GM19193 (cell line): ENCODE data around the gene CAMK2G.

Source experiments
- POLR2A ChIP-seq: IDR thresholded peaks from 4 replicates; pipeline ENCODE4 v1.6.1; 2011; ENCODE audit not compliant: insufficient read depth, insufficient read length; ENCODE audit errors: extremely low read depth

CAMK2G gene

DNA sequence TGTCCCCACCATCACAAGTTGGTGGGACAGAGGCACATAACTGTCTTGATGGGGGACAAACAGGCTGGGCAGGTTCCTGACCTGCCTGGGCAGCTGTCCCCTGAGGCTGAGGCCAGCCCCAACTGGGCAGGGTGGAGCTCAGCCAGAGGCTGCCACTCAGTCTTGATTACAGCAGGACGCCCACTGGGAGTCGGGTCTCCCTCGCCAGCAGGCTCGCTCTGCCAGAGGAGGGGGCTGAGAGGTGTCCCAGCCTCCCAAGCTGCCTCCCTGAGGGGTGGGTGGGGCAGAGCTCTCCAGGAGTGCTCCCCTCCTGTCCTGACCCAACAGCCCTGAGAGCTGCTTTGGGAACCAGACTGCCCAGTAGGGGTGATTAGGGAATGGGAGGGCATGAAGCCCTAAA is 1.8 kb upstream of the CAMK2G start:
- no peak for TF ChIP-seq POLR2A

DNA sequence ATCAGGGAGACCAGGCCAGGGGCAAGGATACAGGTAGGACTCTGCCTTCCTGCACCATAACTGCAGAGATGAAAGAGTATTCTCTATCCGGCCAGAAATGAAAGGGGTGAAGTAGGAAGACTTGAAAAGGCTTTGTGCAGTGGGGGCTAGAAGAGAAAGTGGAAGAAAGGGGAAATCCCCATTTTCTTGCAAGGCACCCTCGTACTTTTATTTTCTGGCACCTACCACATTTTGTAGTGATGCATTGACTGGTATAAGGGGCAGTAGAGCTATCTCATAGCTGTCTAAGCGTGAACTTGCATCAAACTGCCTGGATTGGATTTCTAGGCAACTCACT is 752 bp upstream of the CAMK2G start:
- no peak for TF ChIP-seq POLR2A

DNA sequence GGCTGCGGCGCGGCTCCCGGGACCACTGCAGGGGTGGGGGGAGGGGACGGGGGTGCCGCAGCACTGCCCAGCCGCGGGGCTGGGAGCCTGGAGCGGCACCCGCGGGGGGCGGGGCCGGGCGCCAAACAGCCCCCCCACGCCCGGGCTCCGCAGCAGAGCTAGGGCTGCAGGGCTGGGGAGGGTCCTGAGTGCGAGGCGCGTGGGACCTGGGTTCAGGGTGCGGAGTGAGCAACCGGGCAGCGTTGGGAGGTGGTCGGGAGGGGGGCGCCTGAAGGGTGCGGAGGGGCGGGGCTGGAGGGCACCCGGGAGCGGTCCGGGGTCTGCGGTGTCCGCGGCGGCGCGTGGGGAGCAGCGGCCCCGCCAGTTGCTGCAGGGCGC is 528 bp downstream of the CAMK2G start:
- TF ChIP-seq POLR2A = no peak

DNA sequence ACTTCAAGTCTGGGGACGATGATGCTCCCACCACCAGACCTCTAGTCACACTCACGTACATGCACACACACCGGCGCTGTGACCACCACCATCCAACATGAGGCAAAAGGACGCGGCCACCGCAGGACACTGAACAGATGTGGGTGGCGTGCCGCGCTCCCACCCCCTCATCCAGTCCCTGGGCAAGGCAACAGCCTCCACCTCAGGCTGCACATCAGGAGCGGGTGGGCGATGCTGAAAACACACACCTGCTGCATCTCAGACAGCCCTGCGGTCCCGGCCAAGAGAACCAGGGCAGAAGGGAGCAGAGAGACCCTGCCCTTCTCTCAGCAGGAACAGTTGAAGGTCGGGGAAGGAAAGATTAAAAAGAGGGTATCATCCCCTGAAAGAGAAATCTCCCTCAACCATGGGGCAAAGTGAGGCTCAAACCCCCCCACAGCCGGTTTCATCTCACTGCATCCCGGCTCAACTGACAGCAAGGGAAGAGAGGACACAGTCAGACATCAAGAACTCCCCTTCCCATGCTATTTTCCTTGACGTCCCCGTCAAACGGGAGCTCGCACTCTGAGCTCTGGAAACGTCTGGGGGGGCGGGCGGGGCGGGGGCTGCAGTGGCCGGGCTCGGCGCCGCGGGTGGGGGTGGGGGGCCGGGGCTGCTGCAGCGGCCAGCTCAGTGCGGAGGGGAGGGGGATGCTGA is 1.1 kb downstream of the CAMK2G start:
- no peak for TF ChIP-seq POLR2A

DNA sequence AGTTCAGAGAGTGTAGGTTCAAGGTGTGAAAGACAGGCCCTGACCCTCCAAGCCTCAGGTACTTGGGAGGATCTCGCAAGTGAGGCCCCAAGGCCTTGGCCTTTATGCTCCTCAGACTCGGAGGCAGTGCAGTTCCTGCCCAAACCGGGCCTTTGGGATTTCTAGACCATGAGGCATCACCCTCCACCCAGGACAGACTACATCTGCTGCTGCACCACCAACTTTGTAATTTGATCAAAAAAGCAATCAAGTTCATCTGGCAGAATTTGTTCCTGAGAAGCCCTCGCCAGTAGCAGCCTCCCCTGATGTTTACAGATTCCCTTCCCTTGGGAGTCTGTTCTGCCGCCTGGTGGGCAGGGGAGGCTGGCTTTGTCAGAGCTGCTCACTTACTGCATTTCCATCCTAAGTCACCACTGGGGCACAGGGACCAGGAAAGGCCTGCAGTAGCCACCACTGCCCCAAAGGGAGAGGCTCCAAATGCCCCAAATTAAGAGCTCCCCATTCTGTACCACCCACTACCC is 2.1 kb downstream of the CAMK2G start:
- no peak for TF ChIP-seq POLR2A

DNA sequence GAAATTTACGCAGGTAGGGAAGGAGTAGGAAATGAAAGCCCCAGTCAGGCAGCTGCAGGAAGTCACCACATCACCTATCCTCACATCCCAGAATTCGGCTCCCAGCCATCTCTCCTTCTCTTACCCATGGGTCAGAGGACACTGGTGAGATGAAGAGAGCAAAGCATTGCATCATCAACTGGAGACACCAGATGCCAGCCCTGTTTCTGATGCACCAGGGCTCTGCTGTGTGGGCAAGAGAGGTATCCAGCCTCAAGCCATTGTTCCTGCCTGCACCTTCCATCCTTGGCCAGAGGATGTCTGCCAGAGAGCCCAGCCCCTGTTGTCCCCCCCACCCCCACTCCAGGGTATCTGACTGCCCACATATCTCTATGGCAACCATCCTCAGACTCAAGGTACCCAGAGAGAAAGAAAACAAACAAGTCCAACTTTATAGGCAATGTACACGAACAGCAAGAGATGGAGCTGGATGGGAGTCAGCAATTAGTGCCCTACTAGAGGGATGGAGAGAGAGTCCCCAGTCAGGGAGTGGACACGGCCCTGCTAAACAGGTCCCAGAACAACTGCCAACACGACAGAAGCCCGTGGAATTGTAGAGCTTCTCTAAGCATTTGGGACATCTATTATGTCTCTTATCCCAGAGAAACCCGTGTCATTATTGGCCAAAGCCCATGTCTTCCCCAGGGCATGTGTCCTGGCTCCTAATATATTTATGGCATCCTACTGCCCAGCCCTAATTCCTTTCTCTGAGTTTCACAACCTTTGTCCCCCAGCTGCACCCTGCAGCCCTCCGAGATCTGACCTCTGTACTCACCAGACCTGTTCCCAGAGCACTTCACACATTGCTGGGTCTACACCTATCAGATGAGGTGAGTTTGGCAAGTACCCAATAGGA is 2.8 kb downstream of the CAMK2G start:
- no peak for TF ChIP-seq POLR2A

DNA sequence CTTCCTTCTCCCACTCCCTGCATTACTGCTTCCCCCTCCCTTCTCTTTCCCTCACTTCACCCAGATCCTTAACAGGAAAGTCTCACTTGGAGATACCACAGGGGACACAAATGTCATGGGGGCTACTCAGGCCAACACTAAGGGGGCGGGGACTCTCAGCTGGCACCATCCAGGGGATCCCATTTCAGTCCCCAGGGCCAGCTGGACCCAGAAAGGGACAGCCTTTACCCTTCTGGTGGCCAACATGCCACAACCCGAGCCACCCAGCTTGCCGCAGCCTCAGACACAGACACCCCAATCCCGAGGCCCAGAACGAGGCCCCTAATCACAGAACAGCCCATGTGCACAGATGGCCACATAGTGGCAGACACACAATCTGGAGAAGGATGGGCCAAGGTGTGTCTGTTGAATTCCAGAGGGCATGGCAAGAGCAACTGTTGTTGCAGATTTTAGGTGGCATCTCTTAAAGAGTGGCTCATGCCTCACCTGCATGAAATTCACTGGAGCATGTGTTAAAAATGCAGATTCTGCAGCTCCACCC is 5.6 kb downstream of the CAMK2G start:
- no peak for TF ChIP-seq POLR2A

DNA sequence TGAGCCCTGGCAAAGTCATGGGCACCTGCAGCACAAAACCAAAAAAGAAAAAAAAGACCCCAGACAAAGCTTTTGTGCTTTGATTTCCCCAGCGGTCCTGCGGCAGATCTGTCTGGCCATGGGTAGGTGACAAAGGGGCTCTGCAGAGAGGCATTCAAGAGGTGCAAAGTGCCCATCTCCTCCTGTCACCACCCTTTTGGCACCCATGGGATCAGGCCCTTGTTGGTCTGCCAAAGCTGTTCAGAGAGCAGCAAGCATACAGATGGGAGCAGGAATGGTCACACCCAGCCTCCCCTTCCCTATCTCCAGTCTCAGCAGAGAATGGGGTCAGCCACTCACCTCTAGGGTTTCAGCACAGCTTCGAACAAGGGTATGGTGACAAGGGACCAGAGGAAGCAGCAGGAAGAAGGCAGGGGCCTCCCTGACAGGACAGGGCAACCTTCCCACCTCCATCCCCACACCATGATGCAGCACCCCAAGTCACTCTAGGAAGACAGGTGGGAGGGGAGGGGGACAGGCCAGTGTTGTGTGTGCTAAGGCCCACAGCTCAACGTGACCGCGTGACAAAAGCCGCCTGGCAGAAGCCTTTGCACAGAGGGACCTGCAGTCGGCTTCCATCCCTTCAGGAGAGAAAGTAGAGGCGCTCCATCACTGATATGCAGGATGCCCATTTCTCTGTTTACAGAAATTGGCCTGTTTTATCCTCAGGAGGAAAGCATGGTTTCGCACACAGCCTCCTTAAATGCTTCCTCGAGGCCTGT is 6.3 kb downstream of the CAMK2G start:
- TF ChIP-seq POLR2A = no peak

DNA sequence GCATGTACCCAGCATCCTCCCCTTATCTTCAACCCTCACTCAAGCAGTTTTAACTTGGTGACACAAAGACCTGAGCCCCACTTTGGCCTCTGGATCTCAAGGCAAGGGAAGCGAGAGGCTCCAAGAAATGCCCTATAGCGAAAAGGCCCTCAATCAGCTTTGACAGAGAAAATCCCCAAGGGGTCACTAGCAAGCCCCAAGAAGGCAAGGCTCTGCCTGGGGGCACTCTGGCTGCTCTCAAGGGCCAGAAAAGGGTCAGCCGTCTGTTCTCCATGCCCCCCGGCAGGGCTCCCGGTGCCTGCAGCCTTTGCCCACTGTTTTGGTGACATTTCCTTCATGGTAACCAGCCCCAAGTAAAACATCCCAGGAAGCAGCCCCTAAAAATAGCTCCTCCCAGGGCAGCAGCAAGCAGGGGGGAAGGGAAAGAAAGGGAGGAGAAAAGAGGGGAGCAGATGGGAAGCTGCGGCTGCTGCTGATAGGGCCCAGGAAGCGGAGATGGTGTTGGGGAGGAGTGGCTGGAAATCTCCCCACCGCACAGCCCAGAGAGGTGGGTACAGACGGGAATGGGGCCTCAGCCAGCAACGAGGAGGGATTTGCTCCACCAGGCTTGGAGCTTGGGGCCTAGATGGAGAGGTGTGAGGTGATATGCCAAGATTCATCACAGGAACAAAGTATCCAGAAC is 7.1 kb downstream of the CAMK2G start:
- no peak for TF ChIP-seq POLR2A

DNA sequence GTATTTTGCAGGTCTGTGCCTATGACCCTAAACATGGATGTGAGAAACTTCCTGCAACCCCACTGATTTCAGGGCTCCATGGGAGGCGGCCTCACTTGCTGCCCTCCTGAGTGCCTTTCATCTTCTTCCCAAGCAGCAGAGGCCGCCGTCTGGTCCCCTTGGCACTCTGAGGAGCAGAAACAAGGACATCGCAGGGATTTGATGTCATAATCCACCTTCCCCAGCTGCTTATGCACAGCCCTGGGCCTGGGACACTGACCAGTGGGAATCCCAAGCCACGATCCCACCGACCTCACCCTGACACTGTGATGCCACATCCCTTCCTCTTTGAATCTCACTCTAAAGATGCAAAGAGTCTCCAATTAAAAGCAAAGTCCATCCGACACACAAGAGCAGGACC is 7.7 kb downstream of the CAMK2G start:
- no peak for TF ChIP-seq POLR2A

DNA sequence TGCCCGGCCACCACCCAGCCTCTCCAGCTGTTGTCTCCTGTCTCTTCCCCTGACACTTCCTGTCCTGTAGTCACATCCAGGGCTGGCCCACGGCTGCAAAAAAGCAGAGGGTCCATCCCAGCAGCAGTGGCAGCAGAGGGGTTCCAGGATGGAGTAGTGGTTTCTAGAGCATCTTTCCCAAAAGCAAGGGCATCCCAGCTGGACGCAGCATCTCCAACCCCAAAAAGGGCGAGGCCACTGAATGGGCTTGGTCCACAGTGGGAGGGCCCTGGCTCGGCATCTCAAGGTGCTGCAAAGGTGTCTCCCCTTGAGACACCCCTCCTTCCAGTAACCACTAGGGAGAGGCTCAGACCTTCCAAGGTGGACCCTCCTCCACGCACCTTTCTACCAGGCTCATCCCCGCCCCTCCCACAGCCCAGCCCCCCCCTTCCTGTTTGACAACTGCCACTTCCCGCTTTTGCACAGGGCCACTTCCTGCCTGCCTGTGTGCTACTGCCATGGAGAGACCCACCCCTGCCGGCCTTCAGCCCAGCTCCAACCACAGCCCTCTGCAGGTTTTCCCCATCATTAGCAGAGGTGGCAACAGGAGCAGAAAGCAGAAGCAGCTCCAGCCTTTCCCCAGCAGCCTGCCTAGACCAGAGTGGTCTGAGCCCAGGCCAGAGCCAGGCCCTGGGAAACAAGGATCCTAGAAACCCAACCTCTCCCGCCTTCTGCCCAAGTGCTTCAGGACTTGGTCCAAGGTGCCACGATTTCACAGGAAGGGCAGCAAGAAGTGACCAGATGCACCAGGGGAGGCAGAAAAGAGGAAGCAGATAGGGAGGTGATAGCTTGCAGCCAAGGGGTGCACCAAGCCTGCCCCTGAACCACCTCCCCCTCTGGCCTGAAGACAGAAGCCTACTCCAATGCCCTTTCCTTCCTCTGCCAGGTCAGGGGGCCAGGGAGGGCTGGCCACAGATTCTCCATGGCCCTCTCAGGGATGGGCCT is 8.6 kb downstream of the CAMK2G start:
- no peak for TF ChIP-seq POLR2A

DNA sequence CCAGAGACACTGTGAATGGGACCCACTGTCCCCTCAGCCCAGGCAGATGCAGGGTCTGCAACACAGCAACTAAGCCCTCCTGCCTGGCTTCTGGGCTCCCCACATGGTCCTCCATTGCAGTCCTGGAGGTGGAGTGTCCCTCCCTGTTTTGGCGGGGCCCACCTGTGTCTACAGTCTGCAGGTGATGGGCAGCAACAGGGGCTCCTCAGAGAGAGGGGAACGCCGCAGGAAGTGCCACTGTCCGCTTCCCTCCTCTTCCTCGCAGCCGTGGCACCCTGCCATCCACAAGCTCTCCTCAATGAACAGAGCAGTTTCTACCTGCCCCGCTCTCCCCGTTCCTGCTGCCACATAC is 9.3 kb downstream of the CAMK2G start:
- no peak for TF ChIP-seq POLR2A

DNA sequence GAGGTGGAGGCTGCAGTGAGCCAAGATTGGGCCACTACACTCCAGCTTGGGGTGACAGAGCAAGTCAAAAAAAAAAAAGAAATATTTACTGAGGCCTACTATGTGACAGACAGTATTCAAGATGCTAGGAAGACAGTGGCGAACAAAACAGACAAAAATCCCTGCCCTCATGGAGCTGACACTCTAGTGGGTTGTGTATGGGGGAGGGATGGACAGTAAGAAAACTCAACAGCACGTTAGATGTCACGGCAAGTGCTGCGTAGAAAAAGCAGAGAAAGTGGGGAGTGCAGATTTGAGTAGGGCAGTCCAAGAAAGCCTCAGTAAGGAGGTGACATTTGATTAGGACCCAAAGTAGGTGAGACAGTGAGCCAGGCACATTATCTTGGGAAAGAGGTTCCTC is 10.1 kb downstream of the CAMK2G start:
- TF ChIP-seq POLR2A = no peak
